HG02943 (cell line): ENCODE measurements around the gene CCDC167.
A peak's percentile ranks its signal among the peaks of the same experiment; 100 is the strongest.

ENCODE experiments used
- ATAC-seq: cut with Tn5 transposase; IDR thresholded peaks from one replicate; pipeline ENCODE4 v1.9.1; 2021; ENCODE audit warnings: mild to moderate bottlenecking, low read depth, moderate library complexity; ENCODE audit not compliant: unreplicated experiment

CCDC167 gene

DNA sequence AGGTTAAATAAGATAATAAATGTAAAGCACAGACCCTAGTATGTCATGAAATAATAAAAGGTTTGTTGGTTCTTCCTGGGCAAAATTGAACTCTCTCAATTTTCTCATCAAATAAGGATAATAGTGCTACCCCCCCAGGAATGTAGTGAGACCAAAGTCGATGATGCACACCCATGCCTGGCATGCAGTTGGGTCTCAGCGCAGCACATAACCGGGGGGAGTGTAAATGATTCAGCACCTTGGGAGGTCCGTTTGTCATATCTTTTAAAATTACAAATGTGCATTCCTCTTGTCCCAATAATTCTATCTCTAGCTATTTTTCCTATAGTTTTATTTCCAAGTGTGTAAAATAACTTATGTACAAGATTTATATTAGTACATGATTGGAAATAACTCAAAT is 31.3 kb upstream of the CCDC167 start:
- no peak for ATAC-seq

GRCh38 chr6:37530297-37530696 is 30.6 kb upstream of the CCDC167 start:
- no peak for ATAC-seq

DNA sequence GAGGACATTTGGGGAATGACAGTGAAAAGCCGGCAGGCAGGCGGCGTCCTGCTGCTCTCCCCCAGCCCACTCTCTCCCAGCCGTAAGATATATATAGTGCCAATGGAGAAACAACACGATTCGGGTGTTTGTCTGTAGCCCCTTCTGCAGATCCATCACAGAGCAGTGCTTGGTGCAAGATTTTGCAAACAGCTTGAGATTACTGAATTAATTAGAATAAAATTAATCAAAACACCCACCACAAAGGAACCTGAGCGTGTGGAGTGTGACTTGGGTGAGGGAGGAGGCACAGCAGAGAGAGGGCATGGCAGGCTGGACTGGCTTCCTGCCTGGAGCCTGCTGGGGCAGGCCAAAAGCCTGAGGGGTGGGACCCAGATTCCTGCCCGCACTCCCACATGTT is 28.8 kb upstream of the CCDC167 start:
- no peak for ATAC-seq

- ATAC-seq = no peak
Observed at GRCh38 chr6:37525460-37526357, 26.0 kb upstream of the CCDC167 start.

GRCh38 chr6:37524970-37525318 is 25.3 kb upstream of the CCDC167 start:
- ATAC-seq = no peak

DNA sequence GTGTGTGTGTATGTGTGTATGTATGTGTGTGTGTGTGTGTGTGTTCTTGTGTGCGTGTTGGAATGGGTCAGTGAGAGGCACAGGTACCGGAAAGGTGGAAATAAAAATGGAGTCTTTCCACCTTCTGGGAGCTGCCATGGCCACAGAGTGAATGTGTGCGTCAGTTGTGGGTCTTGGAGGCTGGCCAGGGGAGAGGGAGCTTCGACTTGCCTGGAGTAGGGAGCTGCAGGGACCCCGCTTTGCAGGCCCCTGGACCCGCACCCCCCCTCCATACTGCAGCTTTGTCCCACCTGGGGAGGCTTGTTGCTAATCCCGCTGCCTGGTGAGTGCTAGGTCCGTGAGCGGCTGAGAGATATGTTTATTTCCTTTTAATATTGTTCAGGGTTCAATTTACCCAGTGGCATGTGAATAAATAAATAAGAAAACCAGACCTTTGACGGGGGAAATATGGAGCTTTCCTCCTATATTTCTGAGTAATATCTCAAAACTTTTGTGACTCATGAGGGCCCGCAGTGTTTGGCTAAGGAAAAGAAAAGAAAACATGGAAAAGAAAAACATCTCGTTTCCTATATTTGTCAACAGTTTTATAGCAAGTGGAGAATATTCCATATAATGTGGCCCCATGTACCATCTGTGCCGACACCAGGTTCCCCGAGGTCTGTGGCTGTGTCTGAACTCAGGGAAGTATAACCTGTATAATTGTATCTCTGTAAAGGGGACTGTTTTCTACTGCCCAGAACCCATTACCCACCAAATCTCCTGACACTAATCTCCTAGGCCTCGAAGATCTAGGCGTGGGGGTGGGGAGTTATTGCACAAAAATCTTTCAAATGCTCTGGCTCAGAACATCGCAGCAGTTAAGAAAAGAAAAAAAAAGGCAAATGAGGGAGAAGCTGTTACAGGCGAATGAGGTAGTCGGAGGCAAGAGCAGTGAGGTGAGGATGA is 24.6 kb upstream of the CCDC167 start:
- no peak for ATAC-seq

GRCh38 chr6:37523412-37523811 is 23.7 kb upstream of the CCDC167 start:
- no peak for ATAC-seq

DNA sequence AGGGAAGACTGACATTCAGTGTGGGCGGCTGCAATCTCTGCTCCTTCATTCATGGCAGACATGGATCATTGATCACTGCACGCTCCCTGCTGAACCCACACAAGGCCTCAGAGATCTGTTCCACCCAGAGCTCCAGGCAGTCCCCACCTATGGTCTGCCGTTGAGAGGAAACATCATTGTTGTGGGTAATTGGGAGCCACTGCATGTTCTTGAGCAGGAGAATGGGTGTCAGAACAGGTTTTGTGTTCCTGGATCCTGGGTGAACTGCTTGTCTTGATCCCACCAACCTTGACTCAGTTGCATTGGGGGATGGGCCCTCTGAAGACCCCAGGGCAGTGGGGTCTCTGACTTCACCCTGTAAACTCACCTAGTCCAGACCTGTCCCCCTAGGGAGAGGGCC is 23.1 kb upstream of the CCDC167 start:
- no peak for ATAC-seq

- ATAC-seq = no peak
Observed at GRCh38 chr6:37521674-37522073, 22.0 kb upstream of the CCDC167 start.

GRCh38 chr6:37520926-37521325 is 21.2 kb upstream of the CCDC167 start:
- ATAC-seq = no peak

GRCh38 chr6:37519461-37519860 is 19.8 kb upstream of the CCDC167 start:
- no peak for ATAC-seq

- ATAC-seq = no peak
Observed at GRCh38 chr6:37518116-37518515, 18.4 kb upstream of the CCDC167 start.

DNA sequence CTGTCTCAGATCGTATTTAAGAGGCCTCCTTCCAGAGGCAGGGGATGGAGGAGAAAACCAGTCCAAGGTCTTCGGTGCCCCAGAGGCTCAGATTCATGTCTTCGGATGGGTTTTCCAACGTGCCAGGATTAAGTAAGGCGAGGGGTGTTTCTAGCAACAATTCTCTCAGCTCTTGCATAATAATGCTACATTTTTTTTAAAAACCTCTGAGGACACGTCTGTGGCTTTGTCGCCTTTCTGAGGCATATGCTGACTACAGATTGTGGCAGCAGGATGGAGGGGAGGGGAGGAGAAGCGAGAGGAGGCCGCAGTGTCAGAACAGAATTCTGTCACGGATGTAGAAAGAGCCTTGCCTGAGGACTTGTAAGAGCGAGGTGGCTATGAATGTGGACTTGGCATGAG is 17.7 kb upstream of the CCDC167 start:
- ATAC-seq = no peak

DNA sequence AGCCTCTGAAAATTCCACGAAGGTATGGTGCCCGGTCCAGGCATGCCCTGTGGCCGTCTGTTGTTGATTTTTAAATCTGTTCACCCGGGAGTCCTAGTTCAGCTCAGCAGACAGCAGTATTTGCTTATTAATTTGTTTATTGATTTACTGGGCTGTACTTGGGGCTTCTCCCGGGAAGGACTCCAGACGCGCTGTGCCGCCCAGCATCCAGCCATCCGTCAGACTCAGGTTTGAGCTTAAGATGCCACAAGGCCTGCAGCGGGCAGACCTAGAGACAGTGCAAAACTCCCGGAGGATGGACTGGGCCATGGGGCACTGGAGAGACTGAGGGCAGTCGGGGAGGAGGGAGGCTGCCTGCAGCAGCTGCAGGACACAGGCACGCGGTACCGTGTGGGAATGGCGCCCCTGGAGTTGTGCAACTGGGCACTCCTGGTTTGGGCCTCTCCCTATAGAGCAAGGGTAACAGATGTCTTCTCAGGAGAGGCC is 17.3 kb upstream of the CCDC167 start:
- no peak for ATAC-seq

- ATAC-seq = peak; percentile 85
Observed at GRCh38 chr6:37516076-37516919, 16.6 kb upstream of the CCDC167 start.

GRCh38 chr6:37515712-37516075 is 16.0 kb upstream of the CCDC167 start:
- no peak for ATAC-seq

DNA sequence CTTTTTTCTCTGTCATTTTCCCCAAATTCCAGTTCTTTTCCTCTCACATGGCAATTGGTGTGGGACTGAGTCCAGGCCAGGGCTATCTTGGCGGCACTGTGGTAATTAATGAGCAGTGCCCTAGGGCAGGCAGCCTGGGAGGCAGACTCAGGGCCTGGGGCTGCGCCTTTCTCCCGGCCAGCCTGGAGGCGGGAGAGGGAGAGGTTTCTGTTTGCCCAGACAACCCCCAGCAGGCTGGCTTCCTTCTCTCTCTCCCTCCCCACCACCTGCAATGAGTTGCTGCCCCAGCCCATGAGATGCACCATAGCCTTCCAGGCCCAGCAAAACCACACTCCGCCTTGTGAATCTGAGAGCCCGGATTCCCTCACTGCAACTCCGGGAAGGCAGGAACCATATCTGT is 15.1 kb upstream of the CCDC167 start:
- ATAC-seq = no peak

DNA sequence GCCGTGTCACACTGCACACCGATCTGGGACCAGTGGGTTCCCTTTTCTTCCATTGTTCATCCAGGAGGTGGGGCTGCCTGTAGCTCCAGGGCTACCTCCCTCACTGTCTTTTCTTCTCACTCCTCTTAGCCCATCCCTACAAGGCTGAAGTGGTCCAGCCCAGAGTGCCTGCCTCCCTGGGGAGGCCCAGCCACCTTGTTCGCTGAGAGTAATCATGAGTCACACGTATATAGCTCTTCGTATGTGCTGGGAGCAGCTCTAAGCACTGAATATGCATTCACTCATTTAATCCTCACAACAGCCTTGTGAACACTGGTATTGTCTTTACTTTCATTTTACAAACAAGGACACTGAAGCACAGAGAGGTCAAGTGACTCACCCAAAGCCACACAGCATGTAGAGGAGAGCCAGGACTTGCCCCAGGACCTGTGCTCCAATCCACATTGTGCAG is 14.7 kb upstream of the CCDC167 start:
- ATAC-seq = no peak

- ATAC-seq = no peak
Observed at GRCh38 chr6:37513576-37513975, 13.9 kb upstream of the CCDC167 start.

DNA sequence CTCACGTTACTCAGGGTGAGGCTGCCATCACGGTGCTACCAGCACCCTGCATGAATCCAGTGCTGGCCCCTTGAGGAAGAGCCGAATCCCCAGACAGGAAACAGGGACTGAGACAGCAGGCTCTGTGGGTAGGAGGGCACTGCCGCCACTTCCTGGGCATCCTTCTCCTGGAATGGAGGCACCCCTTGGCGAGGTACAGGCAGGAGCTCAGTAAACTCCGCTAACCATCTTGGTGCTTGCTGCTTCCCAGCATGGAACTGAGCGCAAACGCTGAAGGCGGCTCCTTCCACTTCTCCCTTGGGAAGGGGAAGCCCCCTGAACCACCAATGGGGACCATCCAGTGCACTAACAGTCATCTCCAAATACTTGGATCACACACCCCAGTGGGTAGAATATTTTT is 13.5 kb upstream of the CCDC167 start:
- no peak for ATAC-seq
